HG02973 (cell line): ENCODE data around the gene TCEANC.

Source experiments
- ATAC-seq: cut with Tn5 transposase; IDR thresholded peaks from one replicate; pipeline ENCODE4 v1.9.1; 2021; ENCODE audit warnings: moderate library complexity; ENCODE audit not compliant: unreplicated experiment

Gene TCEANC

DNA sequence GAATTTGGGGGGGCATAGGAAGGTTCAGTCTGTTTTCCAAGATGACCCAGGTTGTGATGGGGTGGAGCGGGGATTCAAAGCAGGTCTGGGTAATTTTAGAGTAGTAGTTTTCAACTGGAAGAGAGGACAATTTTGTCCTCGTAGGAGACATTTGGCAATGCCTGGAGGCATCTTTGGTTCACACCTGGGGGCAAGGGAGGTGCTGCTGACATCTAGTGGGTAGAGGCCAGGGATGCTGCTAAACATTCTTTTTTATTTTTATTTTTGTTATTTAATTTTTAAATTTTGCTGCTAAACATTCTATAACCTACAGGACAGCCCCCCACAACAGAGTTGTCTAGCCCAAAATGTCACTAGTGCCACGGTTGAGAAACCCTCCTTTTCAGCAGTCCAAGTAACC is 37.9 kb downstream of the TCEANC start:
- no peak for ATAC-seq

DNA sequence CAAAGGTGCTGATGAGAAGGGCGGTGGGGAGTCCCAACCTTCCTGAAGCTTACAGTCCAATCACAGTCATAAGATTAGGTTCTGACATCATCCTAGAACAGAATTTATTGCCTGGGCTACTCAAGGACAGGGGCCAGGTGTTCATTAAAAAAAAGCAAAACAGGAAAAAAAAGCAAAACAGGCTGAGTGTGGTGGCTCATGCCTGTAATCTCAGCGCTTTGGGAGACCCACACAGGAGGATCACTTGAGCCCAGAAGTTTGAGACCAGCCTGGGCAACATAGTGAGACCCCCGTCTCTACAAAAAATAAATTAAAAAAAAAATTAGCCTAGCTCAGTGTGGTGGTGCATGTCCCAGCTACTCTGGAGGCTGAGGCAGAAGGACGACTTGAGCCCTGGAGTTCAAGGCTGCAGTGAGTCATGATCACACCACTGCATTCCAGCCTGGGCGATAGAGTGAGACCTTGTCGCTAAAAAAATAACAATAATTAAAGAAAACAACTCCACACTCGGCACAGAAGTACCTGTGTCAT is 39.0 kb downstream of the TCEANC start:
- no peak for ATAC-seq

DNA sequence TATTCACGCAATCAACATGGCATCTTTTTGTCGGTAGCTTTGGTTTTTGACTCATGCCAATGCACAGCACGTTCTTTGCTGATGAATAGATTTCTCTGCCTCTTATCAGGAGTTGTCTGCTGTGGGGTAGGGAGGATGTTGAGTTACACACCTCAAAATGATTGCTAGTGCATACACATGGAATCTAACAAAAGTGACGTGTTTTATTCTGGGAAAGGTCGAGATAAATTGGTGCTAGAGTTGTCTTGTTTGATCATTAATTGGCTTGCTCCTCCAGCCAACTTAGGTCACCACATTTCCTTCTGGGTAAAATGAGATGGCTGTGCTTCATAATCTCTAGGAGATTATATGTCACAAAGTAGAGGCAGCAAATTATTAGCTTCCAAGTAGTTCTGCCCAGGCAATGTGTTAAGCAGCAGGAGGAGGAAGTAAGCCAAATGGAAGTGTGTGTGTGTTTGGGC is 39.9 kb downstream of the TCEANC start:
- ATAC-seq = no peak

DNA sequence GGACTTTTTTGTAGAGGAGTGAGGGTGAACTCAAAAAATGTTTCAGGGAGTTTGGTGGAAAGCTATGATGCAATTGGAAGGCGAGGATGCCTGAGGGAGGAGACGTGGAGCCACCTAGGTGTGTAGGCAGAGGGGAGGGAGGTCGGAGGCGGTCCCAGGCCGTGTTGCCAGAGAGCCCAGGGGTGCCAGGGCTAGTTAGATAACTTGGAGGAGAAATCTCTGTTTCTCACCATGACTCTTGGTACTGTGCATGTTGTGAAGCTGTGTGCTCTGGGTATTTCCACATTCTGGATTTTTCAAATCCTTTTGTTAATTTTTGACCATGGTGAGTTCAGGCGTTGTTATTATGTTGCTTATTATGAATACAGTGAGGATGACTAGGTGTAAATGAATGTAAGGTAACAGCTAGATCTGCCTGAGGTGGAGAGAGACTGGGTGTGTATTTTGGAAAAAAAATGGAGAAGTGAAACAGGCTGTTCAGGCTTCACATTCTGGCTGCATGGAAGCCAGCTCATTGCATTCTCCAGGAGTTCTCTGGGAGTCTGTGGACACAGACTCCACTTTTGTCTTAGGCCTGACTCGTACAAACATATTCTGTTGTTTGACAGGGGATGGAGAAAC is 40.5 kb downstream of the TCEANC start:
- ATAC-seq = no peak

DNA sequence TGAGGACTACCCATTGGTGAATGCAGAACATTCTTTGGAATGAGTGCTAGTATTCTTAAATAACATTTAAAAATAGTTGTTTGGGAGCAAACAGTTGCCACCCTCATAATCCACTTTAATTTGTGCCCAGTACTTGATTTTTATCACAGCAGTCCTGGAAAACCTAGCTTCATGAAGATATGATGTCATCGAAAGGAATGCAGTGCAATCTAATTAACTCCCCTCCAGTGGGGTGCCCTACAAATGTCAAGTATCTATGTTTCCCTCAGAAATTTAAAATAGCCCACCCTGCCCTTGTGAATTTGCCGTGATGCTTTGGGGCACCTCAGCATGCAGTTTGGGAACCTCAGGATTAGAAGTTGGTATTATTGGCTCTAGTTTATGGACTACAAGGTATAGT is 41.4 kb downstream of the TCEANC start:
- no peak for ATAC-seq

DNA sequence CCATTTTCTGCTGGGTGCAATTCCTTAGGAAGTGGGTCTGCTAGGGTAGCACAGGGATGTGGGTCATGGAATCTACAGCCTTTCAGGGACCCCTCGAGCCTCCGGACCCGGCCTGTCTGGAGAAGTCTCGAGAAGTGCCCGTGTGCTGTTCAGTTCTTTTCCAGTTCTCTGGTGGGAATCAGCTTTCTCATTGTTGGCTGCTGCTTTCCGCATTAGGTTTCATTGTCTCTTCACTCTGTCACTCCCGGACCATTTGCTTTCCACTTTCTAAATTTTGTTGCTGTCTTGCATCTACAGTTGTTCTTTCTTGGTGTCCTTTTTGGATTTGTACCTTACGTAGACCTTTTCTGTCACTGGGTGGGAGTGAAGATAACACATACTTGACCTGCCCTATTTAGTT is 42.0 kb downstream of the TCEANC start:
- no peak for ATAC-seq

DNA sequence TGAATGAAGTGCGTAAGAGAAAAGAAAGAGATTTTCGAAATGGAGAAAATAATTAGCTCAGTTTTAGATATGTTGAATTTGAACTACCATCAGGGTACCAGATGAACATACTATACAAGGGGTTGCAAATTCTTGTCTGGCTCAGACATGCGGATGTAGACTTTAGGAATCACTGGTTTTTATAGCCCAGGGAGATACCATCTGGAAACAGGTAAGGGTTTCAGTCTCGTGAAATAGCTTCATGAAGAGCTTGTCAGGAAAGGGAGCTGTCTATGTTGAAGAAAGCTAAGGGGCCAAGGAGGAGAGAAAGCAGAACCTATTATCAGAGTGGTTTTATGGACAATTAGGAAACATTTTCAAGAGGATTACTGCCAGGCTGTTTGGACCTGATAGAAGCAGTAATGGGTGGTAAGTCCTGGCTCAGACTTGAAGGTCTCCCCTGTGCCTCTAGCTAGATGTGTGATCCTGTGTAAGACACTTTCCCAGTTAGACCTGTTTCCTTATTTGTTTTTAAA is 42.7 kb downstream of the TCEANC start:
- ATAC-seq = no peak

DNA sequence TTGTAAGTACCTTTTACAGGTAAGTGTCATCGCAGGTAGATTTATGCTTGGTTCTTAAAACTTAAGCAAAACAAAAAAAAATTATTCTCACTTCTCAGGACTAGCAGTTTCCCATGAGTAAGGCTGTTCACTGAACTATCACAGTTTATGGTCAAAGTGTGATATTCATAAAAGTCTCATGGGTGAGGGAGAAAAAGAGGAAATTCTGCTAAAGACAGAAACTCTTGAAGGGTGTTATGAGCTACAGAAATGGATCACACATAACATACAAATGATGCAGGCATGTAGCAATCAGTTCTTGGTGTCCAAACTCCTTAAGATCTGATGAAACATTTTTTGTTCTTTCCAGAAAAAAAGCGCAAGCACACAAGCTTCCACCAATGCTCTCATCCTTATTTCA is 44.5 kb downstream of the TCEANC start:
- ATAC-seq = peak; percentile 42

DNA sequence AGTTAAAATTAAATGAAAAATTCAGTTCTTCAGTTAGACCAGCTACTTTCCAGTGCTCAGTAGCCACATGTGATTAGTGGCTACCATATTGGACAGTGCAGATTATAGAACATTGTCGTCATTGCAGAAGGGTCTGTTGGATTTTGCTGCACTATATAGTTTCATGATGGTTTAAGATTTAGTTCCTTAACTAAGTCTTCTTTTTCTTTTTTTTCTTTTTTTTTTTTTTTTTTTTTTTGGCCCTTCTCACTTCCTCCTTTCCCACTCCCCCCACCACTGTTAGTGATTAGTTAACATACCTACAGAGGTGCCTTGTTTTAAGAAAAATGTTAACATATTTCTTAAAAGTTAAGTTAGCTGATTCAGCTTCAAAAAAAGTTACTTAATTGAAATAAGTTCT is 45.0 kb downstream of the TCEANC start:
- ATAC-seq = no peak

DNA sequence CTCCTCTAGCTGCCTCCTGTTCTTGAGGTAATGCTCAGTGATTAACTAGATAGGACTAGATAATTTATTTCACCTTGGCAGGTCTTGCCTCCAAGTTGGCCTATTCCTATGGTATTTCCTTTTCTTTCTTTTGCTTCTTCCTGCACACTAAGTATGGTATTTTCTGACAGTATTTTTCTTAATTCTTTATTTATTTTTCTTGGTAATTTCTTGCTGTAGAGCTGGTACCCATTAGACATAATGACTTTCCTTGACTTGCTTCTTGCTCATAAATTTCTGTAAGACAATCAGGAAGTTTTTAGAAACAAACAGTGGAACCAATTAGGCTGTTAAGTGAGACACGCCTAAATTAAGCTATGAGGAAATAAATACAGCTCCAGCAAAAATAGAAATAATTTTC is 45.5 kb downstream of the TCEANC start:
- ATAC-seq = no peak

DNA sequence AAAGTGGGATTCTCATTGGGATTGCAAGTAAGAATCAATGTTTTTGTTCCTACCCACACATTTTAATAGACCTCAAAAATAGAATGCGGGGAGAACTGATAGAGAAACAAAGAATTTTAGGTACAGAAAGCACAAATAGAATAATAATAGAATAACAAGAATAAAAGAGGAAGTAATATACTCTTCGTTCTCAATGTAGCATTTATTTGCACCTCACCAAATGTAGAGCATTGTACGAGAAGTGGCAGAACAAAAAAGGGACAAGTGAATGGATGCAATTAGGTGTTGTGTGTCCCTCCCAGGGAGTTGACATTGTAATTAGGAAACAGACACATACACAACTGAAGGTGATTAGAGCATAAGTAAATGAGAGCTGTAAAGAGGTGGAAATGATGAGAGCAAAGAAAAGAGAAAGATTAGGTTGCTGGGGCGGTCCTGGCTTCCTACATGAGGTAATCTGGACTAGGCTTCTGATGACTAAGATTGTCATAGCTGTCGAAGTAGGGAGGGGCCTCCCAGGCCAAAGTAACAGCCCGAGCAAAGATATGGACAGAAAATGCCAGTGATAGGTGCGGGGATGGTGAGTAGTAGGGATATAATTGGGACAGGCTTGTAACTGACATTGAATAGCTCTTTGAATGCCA is 46.4 kb downstream of the TCEANC start:
- peak; percentile 67 for ATAC-seq

DNA sequence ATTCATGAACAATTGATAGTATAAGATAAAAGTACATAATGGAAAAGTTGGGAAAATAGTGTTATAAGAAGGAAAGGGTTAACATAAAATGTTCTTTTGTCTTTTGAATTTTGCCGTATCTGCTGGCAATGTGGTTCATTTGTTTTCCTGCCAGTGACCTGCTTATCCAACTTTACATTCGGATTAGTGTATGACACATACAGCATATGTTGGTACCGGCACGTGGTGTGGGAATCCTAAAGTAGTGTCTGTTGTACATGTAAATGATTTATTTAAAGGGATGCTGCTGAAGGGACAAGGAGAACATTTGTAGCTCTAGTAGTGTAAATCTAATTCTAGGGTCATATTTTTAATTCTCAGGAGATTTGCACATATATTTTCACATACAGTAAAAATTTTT is 47.4 kb downstream of the TCEANC start:
- no peak for ATAC-seq

DNA sequence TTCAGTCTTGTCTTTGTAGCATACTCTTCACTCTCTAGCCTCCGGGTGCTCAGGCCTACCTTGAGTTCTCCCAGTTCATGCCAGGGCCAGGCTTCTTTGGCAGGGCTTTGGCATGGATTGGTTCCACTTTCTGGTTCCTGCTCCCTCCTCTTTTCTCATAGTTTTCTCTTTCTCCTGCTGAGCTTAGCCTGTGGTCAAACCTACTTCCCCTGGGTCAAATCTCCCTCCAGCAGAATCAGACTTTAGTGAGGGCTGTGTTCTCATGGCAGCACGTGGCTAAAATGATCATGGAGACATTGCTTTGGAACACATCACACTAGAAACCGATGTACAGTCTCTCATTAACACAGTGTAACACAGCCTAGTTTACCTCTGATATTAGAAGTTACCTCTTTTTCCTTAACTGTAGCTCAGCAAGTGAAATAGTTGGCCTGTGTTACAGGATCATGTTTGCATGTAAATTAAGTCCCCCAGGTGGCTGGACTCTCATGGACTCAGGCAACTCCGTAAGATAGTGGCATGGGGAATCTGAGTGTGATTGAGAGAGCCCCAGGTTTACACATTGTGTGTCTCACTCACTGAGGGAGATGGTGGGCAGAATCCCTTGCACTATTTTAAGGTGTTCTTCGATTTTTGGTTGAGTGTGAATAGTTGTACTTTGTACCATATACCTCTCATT is 49.3 kb downstream of the TCEANC start:
- ATAC-seq = no peak

DNA sequence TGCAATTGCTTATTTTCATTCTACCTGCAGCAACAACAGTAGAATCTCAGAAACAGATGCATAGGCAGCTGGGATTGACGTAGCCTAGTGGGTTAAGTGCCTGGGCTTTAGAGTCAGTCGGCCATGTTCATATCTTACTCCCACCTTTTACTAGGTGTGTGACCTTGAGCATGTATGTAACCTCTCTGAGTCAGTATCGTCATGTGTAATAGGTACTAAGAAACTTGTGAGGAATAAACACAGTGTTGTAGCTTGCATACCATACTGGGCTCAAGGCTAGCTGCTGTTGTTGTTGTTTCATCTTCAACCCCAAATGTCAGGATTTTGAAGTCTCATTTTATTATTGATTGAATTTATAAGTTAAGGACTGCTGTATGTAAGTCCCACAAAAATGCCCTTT is 50.2 kb downstream of the TCEANC start:
- no peak for ATAC-seq

DNA sequence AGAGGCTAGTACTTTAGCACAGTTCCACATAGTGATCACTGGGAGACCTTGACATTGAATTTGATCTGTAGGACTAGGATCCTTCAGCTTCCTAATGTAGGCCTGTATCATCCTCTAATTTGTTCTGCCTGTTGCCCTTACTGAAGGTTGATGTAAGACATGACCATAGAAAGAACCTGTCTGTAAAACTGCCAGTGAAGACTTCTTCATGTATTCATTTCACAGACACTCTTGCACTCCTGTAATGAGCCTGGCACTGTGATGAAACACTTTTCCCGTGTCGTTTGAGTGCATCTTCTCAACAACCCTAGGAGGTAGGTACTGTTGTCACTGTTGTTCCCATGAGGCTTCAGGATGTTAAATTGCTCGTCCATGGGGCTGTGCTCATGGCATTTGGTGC is 50.6 kb downstream of the TCEANC start:
- ATAC-seq = no peak

DNA sequence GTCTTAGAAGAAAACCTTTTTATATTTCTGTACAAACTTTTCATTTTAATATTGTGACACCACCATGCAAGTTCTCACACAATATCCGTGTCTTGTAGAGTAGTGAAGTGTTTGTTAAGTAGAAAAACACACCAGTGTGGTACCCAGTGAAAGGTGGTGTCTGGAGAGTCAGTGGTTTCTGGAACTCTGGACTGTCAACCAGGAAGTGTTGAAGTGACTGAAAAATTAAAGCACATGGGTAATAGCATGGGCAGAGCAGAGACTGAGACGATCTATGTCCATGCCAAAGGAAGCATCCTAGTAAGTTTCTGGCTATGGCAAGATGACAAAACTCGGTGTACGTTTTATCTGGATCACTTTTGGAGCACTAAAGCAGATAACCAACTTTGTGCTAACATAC is 58.2 kb downstream of the TCEANC start:
- no peak for ATAC-seq
